T-helper 1 cell treated with Interleukin-12 subunit alpha and Interleukin-12 subunit beta and Interleukin-4 antibody, amounts not matched to agents 30 ng/mL and 1 ng/mL, for 36 hours (primary cell): ENCODE data around the gene MRTFB. TPM values are rescaled to one million over a fixed set of nuclear protein-coding genes. Genes with fewer than 3 reads are reported as not detected.

Experiments
- intact Hi-C: fragments of 100-400 bp; cut with micrococcal nuclease; formaldehyde crosslinking; loops from one replicate; pipeline ENCODE4 v1.15.1; 2024
- total RNA-seq: library from RNA; stranded (reverse); gene quantifications from 2 replicates; pipeline ENCODE4 v1.2.3, GENCODE V29; 2022

Gene MRTFB
- total RNA-seq, 1 donor from 2014 or later, result 21.6 TPM

DNA sequence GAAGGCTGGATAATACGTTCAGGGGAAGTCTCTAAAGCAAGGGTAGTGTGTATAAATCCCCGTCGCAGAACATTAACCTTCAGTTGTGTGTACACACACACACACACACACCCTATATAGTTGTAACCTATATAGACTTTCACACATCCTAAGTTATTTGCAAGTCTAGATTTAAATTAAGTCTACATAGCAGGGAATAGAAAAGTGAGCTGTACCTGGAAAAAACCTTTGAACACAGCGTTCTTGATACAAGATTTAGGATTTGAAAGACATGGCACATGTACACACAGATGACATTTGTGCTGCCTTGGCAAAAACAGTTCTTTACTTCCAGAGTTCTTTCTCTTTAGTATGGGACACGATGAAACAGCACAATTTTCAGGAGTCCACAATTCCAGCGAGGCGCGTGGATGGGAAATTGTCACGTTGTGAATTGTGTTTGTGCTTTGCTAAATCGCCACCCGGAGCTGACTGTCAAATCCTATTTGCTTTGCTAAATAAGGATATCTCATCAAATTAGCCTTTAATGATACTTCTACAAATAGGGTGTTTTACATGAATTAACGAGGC lies 233.9 kb downstream of the MRTFB start:
- intact Hi-C loops, result loop anchor here (5.0 kb wide), 1 partner anchor 383 kb away; the partner anchor contains the start of gene ERCC4

DNA sequence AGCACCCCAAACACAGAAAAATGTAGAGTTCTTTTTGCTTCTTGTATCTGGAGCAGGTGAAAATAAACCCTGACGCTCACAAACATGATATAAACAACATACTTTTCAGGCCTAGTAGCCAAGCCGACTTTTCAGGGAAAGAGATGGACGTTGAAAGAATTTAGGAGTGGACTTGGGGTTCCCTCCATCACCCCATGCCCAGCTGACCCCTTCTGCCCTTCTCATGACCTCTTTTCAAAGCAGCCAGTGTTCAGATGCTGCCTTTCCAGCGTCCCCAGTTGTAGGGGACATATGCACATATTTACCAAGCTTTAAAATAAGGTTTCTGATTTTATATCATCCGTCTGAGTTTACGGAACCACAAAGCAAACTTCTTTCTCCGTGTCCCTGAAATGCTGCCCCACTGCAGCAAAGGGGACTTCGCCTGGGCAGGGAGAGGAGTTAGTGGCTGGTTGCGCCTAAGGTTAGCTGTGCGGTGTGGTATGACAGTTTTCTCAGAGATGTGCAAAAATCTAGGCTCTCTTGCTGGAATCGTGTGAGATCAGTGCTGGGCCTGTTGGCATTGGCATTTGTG lies 235.5 kb downstream of the MRTFB start:
- intact Hi-C loops, result no loop called here

DNA sequence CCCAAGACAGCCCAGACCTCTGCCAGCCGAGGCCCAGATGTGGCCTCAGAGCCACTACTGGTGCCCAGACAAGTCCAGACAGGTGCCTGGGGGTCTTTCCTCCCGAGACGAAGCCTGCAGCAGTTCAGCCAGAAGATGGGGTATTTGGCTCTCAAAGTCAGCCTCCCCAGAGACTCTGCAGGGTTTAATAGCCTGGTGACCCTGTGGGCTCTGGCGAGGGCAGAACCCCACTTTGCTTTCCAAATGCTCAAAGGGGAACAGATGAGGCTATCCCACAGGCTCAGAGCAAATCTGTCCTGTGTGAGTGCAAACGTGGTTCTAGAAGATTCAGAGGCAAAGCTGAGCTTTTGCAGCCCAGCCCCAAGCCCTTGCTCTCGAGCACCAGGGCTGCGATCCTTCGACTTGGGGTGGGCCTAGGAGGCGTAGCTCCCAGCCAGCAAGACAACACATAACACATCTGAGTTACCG lies 236.0 kb downstream of the MRTFB start:
- intact Hi-C loops, result no loop called here

DNA sequence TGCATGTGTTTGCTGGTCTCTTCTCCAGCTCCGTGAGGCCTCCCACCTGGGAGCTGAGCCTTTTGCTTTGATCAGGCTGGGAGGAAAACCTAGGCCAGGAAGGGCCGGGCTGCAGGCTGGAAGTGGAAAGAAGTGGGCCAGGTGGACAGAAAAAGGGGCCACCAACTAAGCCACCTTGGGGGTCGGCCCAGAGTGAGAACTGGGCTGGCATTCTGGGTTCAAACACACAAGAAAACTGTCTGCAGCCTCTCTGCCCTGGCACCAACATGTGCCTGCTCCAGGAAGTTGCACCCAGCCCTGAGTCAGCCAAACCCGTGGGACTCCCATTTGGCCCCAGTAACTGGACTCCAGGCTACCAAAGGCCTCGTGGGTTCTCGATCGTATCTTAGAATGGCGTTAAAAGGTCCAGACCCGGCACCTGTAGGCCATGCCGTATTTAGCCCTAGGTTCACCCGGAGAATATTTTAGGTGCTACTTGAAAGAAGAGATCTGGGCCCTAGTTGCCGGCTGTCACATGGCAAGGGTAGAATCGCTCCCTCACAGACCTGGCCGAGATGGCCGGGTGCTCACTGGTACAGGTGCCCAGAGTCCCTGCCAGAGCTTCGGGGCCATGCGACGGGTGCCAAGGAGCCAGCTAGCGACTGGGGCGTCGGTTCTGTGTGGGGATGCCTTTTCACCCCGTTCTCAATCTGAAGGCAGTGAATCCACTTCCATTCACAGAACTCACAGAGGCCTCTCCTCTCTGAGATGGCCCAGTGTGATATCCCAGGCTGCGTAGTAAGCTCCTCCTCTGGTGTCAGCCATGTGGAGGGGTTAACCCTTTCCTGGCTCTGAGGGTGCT lies 236.6 kb downstream of the MRTFB start:
- intact Hi-C loops, result loop anchor here (2.0 kb wide), 1 partner anchor 47 kb away; no protein-coding TSS in a partner anchor

DNA sequence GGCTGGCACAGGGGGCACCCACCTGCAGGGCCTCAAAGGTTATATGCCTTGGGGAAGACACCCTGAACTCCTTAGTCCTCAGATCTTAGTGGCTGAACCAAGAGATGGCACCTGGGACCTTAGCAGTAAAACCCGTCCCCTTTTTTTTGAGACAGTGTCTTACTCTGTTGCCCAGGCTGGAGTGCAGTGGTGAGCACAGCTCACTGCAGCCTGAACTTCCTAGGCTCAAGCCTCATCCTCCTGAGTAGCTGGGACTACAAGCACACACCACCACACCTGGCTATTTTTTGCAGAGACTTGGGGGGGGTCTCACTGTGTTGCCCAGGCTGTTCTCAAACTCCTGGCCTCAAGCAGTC lies 237.2 kb downstream of the MRTFB start:
- intact Hi-C loops, result loop anchor here (2.0 kb wide), 1 partner anchor 46 kb away; no protein-coding TSS in a partner anchor

DNA sequence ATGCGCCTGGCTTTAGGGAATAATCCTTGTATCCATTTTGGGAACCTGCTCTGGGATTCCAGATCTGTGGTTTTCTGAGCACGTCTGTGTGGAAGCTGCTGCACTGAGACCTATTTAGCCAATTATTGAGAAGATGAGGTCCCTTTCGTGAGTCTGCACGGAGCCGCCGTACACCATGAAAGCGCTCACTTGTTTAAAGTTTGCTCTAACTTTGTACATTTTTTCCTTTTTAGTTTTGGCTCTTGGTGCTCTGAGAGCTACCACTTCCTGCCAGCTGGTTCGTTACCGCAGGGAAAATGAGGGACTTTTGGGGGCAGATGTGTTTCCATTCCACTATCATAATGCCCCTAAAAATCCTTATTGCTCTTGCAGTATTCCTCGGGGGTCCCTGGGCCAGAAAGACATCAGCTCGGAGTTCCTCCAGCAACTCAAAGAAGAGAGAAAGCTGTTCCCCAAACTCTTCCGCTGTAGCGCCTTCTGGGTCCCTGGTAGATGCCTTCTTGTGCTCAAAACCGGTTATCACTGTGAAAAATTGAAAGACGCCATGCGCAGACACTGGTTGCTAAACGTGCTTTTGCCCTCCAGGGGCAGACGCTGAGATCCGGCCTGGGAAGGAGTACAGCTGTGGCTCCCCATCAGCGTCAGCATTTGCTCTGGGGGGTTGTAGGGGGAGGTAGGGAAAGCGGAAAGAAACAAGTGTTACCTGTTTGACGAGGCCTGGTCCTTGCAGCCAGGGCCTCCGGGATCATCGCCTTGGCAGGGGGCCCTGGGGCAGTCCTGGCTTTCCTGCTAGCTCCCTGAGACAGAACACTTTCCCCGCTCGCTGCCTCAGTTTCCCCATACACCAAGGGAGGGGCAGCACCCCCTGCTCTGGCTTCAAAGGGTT lies 238.1 kb downstream of the MRTFB start:
- intact Hi-C loops, result loop anchor here (2.0 kb wide), 1 partner anchor 46 kb away; no protein-coding TSS in a partner anchor

DNA sequence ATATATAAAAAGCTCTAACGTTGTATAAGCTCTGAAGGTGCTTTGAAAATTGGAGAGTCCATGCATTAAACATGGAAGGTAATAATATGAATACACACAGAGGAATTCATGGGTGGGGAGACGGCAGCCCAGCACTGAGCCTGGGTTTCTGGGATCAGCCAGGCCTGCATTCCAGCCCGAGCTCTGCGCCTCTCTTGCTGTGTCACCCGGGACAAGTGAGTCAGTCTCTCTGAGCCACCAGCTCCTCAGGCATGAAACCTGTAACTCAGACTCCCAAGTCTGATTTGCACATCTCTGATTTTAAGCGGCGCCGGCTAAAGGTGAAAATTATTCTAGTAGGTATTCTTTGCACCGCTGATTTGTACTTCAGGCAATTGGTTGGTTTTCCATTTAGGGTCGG lies 238.8 kb downstream of the MRTFB start:
- intact Hi-C loops, result loop anchor here (2.0 kb wide), 1 partner anchor 45 kb away; no protein-coding TSS in a partner anchor

DNA sequence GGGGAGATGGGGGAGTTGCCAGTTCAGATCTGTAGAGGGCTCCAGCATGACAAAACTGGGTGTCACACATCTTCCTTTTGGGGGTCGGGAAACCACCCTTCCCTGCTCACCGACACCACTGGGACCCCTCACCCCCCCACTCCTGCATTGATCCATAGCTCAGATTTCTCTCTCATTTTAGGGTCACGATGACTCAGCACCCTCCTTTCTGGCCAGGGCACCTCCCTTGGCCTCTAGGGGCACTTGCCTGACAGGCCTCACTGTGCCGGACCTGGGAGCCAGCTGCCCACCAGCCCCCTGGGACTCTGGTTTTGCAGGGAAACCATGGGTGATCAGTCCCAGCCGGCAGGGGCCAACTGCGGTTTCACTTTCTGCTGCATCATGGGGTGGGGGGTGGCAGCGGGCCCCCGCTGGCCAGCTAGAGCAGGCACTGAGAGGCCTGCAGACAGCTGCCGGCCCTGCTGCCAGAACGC lies 239.4 kb downstream of the MRTFB start:
- intact Hi-C loops, result no loop called here

DNA sequence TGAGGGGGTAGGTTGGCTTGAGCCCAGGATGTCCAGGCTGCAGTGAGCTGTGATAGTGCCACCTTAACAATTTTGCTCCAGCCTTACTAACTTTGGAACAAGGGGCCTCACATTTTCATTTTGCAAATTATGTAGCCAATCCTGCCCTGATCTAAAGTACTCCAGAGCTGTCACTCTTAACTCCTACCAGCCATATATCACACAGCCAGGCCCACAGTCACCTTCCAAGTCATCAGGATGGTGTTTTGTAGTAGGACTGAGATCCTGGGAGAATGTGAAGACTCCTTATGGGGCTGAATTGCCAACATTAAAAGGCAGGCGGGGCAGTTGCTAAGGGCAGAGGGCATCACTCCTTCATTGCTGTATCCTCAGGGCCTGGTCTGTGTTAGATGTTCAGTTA lies 243.0 kb downstream of the MRTFB start:
- intact Hi-C loops, result no loop called here

DNA sequence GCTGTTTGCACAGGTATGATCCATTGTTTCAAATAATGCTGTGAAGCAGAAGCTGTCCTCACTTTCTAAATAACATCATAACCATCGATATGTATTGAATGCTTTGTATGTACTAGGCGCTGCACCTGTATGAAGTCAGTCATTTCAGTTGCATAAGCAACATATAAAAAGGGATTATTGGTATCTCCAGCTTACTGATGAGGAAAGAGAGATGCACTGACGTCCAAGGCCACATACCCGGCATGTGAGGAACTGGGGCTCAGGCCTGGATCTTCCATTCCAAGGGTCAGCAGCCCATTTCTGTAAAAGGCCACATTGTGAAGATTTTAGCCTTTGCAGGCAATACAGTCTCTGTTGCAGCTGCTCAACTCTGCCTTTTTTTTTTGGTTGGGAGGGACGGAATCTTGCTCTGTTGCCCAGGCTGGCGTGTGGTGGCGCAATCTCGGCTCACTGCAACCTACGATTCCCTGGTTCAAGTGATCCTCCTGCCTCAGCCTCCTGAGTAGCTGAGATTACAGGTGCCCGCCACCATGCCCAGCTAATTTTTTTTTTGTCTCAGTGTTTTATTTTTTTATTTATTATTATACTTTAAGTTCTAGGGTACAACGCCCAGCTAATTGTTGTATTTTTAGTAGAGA lies 244.7 kb downstream of the MRTFB start:
- intact Hi-C loops, result no loop called here

Other genes with a start within 250 kb of the MRTFB start
- gene ERCC4, start 151.2 kb upstream of the MRTFB start, total RNA-seq, result 12.6 and 13.7 TPM in 2 replicates